GM12878 (cell line): ENCODE results near the gene HSD11B1.

Experiments used
- FOXM1 ChIP-seq: IDR thresholded peaks from 2 replicates; pipeline ENCODE4 v1.6.1; 2012; ENCODE audit warnings: low read depth, mild to moderate bottlenecking, inconsistent platforms, low read length, moderate library complexity
- POLR2AphosphoS5 ChIP-seq: IDR thresholded peaks from 2 replicates; pipeline ENCODE4 v1.6.1; 2011; ENCODE audit warnings: mild to moderate bottlenecking, low read length, inconsistent platforms
- RFX5 ChIP-seq: IDR thresholded peaks from 2 replicates; pipeline ENCODE4 v1.6.1; 2011; ENCODE audit warnings: low read depth, low read length, improper control_type of control experiment
- SMARCA5 ChIP-seq: fragments of 450-650 bp; IDR thresholded peaks from 2 replicates; pipeline ENCODE4 v1.6.1; 2017; ENCODE audit warnings: mild to moderate bottlenecking
- SUZ12 ChIP-seq: fragments of 200-600 bp; sonication (generic); IDR thresholded peaks from one replicate; pipeline ENCODE4 v1.6.1; 2018; ENCODE audit warnings: antibody characterized with exemption, mild to moderate bottlenecking; ENCODE audit not compliant: unreplicated experiment
- TAF1 ChIP-seq: IDR thresholded peaks from 2 replicates; pipeline ENCODE4 v1.6.1; 2011; ENCODE audit warnings: mild to moderate bottlenecking, low read depth, low read length, borderline replicate concordance
- ZNF24 ChIP-seq: fragments of 450-650 bp; IDR thresholded peaks from 2 replicates; pipeline ENCODE4 v1.6.1; 2017; ENCODE audit warnings: antibody characterized with exemption, mild to moderate bottlenecking
- TF ChIP-seq, protein P1 (sequence below), 3 experiments: IDR thresholded peaks in 2 of 3; conservative IDR thresholded peaks in 1 of 3; 2 replicates each; pipeline ENCODE4 v1.5.1; 2011; ENCODE audit warnings: low read depth in 3 of 3, low read length in 3 of 3, mild to moderate bottlenecking in 3 of 3, control low read depth in 2 of 3, moderate library complexity in 2 of 3, inconsistent platforms in 1 of 3, mixed read lengths in 1 of 3; ENCODE audit not compliant: control insufficient read depth in 2 of 3, insufficient read depth in 1 of 3; ENCODE audit errors: extremely low read depth in 1 of 3
- TF ChIP-seq, protein P2 (sequence below): IDR thresholded peaks from 2 replicates; pipeline ENCODE4 v1.6.1; 2012; ENCODE audit warnings: low read depth, low read length, improper control_type of control experiment
- TF ChIP-seq, protein P3 (sequence below): fragments of 150-350 bp; IDR thresholded peaks from 2 replicates; pipeline ENCODE4 v1.6.1; 2016; ENCODE audit warnings: low read depth, low read length
- TF ChIP-seq, protein P4 (sequence below): IDR thresholded peaks from 2 replicates; pipeline ENCODE4 v1.6.1; 2012; ENCODE audit warnings: improper control_type of control experiment, low read depth, low read length; ENCODE audit not compliant: insufficient replicate concordance
- TF ChIP-seq, protein P5 (sequence below): fragments of 150-350 bp; IDR thresholded peaks from 2 replicates; pipeline ENCODE4 v1.6.1; 2014; ENCODE audit warnings: mild to moderate bottlenecking, low read depth, low read length
- TF ChIP-seq, protein P6 (sequence below): fragments of 450-650 bp; IDR thresholded peaks from 2 replicates; pipeline ENCODE4 v1.6.1; 2018; ENCODE audit warnings: borderline replicate concordance, mild to moderate bottlenecking; ENCODE audit not compliant: partially characterized antibody

DNA sequence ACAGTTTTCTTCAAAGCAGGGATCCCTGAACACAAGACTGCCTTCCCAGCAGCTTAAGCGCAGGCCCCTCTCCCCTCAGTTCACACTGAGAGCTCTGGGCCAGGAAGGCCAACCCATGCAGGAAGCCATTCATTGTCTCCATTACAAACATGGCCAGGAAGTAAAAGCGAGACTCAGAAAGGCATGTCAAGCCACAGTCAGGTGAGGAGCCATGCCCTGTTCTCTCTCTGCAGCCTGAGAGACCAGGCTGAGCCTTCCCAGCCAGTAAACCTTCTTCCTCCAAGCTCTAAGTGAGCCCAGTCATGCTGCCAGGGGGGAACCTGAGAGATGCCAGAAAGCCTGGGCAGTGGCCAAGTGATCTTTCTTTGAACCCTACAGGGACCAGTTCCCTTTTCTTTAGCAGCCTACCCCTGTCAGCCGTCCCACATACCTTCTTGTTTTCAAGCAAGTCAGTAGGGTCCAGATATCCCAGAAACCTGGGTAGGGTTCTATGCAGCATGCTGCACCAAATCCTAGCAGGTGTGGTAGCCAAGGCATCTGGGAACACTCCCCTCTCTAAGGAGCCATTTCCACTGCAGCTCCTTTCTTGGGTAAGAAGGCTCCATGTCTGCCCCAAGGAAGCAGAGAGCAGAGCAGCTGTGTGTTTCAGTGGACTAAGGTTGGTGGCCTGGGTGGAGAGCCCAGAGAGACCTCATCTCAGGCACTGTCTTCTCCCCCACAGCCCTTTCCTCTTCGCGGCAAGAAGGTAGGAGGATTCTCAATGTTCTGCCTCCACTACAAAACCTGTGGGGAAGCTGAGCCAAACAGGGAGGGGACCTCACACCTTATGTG, 52.2 kb downstream of the HSD11B1 start:
- TF ChIP-seq, protein P1, sequence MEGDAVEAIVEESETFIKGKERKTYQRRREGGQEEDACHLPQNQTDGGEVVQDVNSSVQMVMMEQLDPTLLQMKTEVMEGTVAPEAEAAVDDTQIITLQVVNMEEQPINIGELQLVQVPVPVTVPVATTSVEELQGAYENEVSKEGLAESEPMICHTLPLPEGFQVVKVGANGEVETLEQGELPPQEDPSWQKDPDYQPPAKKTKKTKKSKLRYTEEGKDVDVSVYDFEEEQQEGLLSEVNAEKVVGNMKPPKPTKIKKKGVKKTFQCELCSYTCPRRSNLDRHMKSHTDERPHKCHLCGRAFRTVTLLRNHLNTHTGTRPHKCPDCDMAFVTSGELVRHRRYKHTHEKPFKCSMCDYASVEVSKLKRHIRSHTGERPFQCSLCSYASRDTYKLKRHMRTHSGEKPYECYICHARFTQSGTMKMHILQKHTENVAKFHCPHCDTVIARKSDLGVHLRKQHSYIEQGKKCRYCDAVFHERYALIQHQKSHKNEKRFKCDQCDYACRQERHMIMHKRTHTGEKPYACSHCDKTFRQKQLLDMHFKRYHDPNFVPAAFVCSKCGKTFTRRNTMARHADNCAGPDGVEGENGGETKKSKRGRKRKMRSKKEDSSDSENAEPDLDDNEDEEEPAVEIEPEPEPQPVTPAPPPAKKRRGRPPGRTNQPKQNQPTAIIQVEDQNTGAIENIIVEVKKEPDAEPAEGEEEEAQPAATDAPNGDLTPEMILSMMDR (IDR thresholded peaks at IDR 0.05 in 2 of 3, conservative IDR thresholded peaks at IDR 0.05 in 1 of 3; ENCODE audit: control insufficient read depth in 2 of 3, extremely low read depth in 1 of 3, insufficient read depth in 1 of 3, low read depth in 3 of 3, low read length in 3 of 3) = no peak
- TF ChIP-seq SUZ12 (no peak), RFX5 (no peak), SMARCA5 (no peak), POLR2AphosphoS5 (peak; percentile 38; the same call in 1 of the 2 replicates), TAF1 (no peak), FOXM1 (no peak), ZNF24 (no peak)
- TF ChIP-seq, protein P2, sequence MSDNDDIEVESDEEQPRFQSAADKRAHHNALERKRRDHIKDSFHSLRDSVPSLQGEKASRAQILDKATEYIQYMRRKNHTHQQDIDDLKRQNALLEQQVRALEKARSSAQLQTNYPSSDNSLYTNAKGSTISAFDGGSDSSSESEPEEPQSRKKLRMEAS = no peak; the same call in 1 of the 2 replicates
- TF ChIP-seq, protein P3, sequence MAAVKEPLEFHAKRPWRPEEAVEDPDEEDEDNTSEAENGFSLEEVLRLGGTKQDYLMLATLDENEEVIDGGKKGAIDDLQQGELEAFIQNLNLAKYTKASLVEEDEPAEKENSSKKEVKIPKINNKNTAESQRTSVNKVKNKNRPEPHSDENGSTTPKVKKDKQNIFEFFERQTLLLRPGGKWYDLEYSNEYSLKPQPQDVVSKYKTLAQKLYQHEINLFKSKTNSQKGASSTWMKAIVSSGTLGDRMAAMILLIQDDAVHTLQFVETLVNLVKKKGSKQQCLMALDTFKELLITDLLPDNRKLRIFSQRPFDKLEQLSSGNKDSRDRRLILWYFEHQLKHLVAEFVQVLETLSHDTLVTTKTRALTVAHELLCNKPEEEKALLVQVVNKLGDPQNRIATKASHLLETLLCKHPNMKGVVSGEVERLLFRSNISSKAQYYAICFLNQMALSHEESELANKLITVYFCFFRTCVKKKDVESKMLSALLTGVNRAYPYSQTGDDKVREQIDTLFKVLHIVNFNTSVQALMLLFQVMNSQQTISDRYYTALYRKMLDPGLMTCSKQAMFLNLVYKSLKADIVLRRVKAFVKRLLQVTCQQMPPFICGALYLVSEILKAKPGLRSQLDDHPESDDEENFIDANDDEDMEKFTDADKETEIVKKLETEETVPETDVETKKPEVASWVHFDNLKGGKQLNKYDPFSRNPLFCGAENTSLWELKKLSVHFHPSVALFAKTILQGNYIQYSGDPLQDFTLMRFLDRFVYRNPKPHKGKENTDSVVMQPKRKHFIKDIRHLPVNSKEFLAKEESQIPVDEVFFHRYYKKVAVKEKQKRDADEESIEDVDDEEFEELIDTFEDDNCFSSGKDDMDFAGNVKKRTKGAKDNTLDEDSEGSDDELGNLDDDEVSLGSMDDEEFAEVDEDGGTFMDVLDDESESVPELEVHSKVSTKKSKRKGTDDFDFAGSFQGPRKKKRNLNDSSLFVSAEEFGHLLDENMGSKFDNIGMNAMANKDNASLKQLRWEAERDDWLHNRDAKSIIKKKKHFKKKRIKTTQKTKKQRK = no peak
- TF ChIP-seq, protein P4, sequence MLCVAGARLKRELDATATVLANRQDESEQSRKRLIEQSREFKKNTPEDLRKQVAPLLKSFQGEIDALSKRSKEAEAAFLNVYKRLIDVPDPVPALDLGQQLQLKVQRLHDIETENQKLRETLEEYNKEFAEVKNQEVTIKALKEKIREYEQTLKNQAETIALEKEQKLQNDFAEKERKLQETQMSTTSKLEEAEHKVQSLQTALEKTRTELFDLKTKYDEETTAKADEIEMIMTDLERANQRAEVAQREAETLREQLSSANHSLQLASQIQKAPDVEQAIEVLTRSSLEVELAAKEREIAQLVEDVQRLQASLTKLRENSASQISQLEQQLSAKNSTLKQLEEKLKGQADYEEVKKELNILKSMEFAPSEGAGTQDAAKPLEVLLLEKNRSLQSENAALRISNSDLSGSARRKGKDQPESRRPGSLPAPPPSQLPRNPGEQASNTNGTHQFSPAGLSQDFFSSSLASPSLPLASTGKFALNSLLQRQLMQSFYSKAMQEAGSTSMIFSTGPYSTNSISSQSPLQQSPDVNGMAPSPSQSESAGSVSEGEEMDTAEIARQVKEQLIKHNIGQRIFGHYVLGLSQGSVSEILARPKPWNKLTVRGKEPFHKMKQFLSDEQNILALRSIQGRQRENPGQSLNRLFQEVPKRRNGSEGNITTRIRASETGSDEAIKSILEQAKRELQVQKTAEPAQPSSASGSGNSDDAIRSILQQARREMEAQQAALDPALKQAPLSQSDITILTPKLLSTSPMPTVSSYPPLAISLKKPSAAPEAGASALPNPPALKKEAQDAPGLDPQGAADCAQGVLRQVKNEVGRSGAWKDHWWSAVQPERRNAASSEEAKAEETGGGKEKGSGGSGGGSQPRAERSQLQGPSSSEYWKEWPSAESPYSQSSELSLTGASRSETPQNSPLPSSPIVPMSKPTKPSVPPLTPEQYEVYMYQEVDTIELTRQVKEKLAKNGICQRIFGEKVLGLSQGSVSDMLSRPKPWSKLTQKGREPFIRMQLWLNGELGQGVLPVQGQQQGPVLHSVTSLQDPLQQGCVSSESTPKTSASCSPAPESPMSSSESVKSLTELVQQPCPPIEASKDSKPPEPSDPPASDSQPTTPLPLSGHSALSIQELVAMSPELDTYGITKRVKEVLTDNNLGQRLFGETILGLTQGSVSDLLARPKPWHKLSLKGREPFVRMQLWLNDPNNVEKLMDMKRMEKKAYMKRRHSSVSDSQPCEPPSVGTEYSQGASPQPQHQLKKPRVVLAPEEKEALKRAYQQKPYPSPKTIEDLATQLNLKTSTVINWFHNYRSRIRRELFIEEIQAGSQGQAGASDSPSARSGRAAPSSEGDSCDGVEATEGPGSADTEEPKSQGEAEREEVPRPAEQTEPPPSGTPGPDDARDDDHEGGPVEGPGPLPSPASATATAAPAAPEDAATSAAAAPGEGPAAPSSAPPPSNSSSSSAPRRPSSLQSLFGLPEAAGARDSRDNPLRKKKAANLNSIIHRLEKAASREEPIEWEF = no peak
- TF ChIP-seq, protein P5, sequence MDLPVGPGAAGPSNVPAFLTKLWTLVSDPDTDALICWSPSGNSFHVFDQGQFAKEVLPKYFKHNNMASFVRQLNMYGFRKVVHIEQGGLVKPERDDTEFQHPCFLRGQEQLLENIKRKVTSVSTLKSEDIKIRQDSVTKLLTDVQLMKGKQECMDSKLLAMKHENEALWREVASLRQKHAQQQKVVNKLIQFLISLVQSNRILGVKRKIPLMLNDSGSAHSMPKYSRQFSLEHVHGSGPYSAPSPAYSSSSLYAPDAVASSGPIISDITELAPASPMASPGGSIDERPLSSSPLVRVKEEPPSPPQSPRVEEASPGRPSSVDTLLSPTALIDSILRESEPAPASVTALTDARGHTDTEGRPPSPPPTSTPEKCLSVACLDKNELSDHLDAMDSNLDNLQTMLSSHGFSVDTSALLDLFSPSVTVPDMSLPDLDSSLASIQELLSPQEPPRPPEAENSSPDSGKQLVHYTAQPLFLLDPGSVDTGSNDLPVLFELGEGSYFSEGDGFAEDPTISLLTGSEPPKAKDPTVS = no peak
- TF ChIP-seq, protein P6, sequence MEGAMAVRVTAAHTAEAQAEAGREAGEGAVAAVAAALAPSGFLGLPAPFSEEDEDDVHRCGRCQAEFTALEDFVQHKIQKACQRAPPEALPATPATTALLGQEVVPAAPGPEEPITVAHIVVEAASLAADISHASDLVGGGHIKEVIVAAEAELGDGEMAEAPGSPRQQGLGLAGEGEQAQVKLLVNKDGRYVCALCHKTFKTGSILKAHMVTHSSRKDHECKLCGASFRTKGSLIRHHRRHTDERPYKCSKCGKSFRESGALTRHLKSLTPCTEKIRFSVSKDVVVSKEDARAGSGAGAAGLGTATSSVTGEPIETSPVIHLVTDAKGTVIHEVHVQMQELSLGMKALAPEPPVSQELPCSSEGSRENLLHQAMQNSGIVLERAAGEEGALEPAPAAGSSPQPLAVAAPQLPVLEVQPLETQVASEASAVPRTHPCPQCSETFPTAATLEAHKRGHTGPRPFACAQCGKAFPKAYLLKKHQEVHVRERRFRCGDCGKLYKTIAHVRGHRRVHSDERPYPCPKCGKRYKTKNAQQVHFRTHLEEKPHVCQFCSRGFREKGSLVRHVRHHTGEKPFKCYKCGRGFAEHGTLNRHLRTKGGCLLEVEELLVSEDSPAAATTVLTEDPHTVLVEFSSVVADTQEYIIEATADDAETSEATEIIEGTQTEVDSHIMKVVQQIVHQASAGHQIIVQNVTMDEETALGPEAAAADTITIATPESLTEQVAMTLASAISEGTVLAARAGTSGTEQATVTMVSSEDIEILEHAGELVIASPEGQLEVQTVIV = no peak
